GM21390 (cell line): ENCODE measurements around the gene PLBD2.

Source experiments
- ATAC-seq: cut with Tn5 transposase; IDR thresholded peaks from one replicate; pipeline ENCODE4 v1.9.1; 2021; ENCODE audit not compliant: unreplicated experiment

The PLBD2 gene

DNA sequence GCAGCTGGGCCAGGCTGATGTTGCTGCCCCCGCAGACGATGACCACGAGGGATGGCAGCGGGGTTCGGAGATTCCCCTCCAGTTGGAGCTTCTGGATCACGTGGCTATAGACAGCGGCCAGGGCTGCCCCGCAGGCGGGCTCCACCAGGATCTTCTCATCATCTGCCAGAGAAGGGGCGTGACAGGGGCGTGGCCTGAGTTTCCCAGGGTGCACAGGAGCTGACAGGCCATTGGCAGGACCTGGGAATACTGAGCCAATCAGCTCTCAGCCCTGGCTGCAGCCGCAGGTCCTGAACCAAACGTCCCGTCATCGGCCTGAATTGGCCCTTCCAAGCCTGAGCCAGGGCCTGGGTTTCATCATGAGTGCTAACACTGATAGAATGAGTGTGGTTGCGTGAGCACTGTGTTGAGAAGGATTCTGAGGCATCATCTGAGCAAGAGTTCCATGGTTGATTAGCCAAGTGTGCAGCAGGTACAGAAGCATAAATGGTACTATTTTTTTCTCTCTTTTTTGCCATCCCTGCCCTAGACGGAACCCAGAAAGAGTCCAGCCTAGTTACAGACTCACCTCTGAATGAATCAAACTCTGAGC, 34.7 kb downstream of the PLBD2 start:
- no peak for ATAC-seq

DNA sequence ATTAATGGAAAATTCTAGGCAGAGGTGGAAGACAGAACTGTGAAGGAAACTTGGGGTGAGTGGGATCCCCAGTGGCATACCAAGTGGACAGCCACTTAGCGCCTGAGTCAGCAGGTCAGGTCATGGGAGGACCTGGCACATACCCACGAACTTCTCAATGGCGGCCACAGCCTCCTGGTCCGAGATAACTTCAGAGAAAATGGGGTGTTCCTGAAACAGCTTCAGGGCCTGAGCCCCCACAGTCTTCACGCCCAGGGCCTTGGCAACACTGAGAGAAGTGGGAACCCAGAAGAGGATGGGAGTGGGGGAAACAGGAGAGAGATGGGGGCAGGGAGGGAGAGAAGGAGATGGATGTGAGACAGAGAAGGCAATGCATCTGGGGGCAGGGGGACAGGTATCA, 35.4 kb downstream of the PLBD2 start:
- ATAC-seq, result no peak

DNA sequence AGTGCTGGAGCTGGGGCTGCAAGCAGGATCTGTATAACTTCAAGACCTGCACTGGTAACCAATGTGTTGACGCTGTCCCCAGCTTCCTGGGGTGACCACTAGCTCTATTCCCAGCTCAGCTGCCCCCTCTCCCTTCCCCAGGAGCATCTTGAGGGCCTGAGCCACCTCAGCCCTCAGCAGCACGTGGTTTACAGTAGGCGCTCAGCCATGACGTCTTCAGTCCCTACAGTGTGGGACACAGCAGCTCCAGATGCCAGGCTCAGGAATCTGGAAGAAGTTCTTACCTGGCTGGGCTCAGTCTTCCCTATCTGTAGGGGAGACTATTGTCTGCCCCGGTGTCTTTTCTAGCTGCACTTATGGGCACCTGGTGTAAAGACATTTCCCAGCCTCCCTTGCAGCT, 36.7 kb downstream of the PLBD2 start:
- no peak for ATAC-seq

DNA sequence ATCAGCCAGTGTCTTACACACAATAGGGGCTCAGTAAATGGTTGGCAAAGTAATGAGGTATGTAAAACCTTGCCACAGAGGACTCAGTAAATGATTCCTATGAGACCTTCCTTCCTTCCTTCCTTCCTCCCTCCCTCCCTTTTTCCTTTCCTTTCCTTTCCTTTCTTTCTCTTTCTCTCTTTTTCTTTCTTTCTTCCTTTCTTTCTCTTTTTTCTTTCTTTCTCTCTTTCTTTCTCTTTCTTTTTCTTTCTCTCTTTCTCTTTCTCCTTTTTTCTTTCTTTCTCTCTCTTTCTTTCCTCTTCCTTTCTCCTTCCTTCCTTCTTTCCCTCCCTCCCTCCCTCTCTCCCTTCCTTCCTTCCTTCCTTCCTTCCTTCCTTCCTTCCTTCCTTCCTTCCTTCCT, 37.8 kb downstream of the PLBD2 start:
- no peak for ATAC-seq

DNA sequence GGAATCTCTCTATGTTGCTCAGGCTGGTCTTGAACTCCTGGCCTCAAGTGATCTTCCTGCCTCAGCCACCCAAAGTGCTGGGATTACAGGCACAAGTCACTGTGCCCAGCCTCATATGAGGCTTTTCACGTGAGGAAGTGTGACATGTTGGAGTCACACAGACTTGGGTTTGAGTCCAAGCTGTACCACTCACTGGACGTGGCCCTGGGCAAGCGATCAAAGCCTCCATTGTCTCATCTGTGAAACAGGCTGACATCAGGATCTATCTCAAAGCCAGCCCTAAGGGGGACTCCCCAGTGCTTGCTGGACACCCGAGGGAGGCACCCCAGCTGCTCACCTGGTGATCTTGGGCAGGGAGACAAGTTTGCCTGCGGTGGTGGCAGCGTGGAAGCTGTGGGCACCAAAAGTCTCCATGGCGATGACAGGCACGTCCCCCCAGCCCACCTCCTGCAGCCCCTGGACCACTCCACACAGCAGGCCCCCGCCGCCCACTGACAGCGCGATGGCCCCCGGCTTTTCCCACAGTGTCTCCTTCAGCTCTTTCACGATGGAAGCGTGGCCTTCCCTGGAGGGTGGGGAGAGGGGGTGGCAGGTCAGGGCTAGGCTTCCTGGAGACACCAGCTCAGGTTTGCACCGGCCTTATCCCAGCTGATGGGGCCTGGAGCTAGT, 38.6 kb downstream of the PLBD2 start:
- no peak for ATAC-seq

DNA sequence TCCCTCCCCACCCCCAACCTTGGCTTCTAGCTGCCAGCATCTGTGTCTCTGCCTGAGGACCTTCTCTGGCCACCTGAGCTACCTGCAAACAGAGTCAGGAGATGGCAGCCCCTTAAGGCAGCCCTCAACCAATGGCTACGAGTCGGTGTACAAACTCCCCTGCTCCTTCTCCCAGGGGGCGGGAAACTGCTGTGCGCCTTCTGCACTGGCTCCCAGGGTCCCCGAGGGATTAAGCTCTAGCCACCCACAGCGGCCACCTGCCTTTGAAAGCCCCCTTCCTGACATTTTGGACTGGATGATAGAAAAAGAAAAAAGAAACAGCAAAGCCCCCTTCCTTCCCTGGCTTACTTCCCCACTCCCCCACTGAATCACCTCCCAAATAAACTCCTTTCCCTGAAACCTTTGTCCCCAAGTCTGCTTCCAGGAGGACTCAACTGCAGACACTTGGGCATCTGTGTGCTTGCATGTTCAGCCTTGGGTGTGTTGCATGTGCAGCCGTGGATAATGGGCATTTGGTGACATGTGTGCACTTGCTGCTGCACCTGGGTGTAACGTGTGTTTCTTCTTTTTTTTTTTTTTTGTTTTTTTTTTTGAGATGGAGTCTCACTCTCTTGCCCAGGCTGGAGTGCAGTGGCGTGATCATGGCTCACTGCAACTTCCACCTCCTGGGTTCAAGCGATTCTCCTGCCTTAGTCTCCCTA, 39.3 kb downstream of the PLBD2 start:
- ATAC-seq, result no peak

DNA sequence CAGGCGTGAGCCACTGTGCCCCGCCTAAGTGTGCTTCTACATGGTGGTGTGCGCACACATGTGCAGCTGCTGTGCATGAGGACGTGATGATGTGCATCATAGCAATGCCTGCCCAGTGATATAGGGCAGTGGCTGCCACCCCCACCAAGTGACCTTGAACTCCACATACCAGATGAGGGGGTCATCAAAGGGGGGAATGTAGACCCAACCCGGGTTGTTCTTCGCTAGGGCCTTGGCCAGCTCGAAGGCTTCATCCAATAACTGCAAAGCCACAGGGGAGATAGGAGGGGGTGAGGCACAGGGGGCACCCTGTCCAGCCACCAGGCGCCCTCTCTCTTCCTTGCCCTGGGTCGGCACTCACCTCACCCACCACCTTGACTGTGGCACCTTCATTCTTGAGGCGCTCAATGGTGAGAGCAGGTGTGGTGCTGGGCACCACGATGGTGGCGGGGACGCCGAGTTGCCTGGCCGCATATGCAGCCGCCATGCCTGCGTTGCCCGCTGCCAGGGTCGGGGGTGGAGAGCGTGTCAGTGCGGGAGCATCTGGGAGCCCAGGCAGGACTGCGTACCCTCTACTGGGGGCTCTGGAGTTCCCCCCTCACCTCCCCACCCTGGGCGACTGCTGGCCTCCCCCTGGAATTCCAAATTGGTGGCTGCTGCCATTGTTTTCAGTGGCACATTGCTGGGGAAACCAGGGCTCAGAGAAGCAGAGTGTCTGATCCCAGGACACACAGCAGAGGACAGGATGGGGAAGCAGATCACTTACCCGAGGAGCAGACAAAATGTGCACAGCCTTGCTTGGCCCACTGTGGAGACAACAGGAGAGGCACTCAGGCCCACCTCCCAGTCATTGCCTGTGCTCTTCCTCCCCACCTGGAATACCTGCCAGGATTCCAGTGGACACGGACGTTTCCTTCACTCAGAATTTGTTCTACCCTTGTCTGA, 40.2 kb downstream of the PLBD2 start:
- ATAC-seq, result no peak

DNA sequence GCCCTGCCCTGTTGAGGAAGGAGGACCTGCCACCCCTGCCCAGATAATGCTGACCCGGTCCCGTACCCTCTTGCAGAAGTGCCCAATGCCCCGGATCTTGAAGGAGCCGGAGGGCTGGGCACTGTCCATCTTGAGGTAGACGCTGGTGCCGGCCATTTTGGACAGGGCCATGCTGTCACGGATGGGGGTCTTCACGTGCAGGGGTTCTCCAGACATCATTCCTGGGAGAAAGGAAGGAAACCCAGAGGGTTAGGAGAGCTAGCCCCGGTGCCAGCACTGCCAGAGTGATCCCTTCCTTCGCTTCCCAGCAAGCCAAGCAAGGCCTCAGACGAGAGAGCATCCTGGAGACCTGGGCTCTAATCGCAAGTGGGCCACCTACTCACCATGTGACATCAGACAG, 41.1 kb downstream of the PLBD2 start:
- ATAC-seq, result no peak

DNA sequence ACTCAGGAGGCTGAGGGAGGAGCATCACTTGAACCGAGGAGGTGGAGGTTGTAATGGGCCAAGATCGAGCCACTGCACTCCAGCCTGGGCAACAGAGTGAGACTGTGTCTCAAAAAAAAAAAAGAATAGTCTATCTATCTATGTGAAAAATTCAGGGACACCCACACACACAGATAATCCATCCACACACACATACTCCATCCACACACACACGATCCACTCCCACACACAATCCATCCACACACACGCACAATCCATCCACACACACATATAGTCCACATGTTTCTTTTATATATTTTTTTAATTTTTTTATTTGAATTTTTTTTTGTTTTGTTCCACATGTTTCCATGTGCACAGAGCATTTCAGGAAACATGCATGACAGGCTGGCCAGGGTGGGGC, 42.0 kb downstream of the PLBD2 start:
- no peak for ATAC-seq

DNA sequence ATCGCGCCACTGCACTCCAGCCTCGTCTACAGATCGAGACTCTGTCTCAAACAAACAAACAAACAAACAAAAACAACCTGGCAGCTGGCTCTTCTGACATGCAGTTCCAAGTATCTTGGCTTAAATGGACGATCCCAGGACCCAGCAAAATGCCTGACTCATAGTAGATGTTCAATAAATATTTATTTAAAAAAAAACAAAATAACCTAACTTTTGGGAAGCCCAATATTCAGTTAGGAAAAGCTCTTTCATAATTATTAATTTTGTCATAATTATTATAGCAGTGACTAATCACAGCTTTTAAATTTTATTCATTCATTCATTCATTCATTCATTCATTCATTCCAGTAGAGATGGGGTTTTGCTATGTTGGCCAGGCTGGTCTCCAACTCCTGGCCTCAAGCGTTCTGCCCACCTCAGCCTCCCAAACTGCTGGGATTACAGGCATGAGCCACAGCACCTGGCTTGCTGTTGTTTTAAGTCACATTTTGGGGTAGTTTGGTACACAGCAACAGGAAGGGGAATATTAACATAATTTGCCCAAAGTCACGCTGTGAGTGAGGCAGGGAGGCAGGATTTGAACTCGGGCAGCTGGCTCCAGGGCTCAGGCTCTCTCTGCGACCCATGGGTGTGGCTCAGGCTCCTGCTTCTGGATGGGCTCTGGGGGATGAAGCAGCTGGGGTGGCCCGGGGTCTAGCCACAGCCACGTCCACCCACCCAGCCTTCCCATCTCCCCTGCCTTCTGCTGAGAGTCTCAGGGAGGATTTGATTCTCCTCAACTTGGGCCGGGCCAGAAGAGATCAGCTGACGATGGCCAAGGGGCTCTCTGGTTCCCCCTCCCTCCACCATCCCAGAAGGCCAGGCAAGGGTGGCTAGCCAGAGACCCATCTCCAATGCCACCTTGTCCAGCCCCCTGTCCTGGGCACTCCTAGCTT, 42.9 kb downstream of the PLBD2 start:
- ATAC-seq, result no peak

DNA sequence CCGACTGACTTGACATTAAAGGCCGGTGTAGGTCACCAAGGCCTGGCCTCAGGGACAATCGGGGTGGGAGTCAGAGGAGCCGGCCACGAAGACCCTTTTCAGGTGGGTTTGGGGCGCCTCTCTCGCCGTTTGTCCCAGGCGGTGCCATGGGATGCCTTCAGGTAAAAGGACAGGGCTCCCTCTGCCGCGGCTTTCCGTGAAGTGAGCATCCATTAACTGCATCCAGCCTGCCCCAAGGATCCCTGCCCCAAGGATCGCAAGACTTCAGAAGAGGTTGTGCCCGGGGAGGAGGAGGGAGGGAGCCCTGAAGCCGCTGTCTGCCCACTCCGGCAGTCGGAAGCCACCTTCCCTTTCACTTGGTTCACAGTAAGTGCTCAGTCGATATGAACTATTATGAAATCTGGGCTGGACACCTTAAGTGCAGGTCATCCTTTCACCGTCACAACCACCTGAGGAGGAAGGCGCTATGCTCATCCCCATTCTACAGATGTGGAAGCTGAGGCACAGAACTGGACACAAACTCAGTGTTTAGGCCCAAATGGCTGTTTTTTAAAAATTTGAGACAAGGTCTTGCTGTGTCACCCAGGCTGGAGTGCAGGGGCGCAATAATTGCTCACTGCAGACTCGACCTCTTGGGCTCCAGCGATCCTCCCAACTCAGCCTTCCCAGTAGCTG, 44.3 kb downstream of the PLBD2 start:
- no peak for ATAC-seq

DNA sequence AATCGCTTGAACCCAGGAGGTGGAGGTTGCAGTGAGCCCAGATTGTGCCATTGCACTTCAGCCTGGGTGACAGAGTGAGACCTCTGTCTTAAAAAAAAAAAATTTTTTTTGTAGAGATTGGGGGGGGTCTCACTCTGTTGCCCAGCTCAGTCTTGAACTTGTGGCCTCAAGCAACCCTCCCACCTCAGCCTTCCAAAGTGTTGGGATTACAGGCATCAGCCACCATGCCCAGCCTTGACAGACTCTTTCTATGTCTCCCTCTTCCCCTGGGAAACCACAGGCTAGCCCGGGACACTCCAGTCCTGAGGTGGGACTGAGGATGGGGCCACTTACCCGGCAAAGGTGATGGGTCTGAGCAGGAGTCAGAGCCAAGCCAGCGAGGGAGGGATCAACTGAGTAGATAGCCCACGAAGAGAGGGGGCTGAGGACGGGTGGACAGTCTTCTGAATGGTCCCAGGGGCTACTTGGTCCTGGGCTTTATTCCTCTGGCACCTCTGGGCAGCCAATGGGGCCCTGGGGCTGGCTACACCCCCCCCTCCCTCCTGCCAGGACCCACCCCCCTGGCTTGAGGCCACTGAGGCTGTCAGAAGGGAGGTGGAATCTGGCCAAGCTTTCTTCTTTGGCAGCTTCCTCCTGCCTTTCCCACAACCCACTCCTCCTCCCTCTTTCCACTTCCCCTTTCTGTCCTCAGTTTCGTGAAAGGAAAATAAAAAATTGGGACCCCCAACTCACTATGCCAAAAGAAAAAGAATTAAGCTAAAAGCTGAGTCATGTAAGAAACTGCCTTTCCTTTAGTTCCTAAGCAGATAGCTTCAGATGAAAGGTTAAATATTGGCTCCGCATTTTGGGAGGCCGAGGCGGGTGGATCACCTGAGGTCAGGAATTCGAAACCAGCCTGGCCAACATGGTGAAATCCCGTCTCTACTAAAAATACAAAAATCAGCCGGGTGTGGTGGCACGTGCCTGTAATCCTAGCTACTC, 45.3 kb downstream of the PLBD2 start, which contains the start of gene SDS:
Gene SDS (minus strand): TSS at position 453 of the 981 bp plus-strand sequence. CDS start 4,179 bp downstream, outside the sequence.
- no peak for ATAC-seq

DNA sequence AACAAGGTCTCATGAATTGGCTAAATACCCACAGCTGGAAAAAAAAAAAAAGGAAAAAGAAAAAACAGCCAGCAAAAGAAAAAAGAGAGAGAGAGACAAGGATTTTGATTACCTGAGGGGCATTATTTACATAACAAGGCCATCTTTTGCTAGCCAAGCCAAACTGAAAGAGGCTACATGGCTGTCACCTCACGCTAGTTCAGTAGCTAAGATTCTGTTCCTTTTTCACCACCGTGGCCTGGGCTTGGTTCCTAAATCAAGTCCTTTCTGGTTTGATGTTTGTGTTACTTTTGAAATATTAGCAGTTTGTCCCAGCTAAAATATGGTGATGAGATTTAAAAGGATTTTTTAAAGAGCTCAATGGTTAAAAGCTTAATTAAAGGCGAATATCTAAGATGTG, 47.3 kb downstream of the PLBD2 start:
- no peak for ATAC-seq

DNA sequence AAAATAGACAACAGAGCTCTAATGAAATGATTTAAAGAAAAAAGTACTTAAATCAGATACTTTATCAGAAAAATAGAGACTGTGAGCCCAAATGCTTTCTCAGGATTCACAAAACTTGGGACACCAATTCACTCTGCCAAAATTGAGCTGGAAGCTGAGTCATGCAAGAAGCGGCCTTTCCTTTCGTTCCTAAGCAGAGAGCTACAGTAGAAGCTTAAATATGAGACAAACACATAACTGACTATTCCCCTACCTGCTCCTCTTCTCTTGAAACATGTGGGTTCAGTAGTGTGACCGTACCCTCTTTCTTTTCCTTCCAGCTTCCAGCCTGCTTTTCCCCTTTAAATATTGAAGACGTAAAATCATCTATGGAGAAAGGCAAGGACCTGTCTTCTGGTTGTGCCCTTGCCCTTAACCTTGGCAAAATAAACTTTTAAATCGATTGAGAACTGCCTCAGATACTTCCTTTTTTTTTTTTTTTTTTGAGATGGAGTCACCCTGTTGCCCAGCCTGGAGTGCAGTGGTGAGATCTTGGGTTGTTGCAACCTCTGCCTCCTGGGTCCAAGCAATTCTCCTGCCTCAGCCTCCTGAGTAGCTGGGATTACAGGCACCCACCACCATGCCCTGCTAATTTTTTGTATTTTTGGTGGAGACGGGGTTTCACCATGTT, 49.7 kb downstream of the PLBD2 start:
- ATAC-seq, result no peak

DNA sequence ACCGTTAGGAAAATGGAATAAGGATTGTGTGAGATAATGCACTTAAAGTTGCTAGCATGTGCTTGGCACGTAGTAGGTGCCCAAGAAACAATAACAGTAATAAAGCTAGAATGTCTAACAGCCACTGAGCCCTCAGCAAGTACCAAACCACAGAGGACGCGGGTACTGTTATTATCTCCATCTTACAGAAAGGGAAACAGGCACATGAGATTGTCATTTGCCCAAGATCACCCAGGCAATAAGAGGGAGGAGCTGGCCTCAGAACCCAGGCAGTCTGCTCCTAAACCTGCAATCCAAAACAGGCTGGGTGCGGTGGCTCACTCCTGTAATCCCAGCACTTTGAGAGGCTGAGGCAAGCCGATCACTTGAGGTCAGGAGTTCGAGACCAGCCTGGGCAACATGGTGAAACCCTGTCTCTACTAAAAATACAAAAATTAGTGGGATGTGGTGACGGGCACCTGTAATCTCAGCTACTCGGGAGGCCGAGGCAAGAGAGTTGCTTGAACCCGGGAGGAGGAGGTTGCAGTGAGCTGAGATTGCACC, 50.4 kb downstream of the PLBD2 start:
- ATAC-seq, result no peak

DNA sequence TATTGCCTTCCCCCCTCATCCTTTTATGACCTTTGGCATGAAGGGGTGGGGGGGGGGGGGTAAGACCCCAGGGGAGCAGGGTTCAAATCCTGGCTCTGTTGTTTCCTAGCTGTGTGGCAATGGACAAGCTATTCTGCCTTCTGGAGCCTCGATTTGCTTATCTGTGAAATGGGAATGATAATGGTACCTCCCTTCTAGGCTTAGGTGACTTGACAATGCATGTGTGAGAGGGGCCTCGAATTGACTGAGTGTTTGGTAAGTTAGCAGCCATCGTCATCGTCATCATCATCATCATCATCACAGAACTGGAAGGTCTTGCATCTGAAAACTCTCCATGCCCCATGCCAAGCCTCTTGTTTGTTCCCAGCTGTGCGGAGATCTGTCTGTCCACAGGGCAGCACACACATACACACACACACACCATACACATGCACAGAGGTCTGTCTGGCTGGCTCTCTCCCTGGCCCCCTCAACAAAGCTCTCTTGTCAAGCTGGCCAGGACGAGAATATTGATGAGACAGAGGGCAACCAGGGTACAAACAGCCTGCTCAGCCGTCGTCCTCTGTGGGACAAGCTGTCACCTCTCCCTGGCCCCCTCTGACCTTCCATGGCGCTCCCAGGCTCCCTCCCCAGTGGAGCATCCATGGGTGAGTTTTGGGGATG, 51.2 kb downstream of the PLBD2 start:
- ATAC-seq, result no peak

DNA sequence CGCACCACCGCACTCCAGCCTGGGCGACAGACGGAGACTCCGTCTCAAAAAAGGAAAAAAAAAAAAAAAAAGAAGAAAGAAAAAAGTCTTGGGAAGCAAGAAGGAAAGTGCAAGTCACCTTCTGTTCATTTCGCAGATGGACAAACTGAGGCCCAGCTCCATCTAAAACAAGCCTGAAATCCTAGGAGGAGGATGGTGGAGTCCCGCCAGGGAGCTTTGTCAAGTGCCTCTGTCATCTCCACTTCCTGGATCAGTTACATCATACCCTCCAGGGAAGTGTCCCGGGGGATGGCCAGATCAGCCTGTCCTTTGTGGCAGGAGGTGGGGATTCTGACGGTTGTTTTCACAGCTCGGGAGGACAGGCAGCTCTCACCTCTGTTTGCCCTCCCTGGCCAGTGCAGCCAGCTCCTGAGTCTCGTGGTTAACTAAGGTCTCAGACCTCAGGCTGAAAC, 55.1 kb downstream of the PLBD2 start:
- ATAC-seq, result no peak
